Bronchial epithelial cell (primary cell): ENCODE data around the gene PTMS. TPM values are rescaled to one million over a fixed set of nuclear protein-coding genes. Genes with fewer than 3 reads are reported as not detected.

ENCODE experiments used
- DNase-seq: peaks from one replicate; pipeline ENCODE4 v3.0.0-alpha.2; 2010; ENCODE audit warnings: low read depth
- FAIRE-seq: peaks from 2 replicates; lab custom pipeline; 2011; peaks lifted over from hg19 to GRCh38; lab: Jason Lieb, UNC
- H3K27me3 ChIP-seq: 2 replicates; pipeline ENCODE4 v1.5.1; 2011; ENCODE audit warnings: low read length; ENCODE audit not compliant: control insufficient read depth, insufficient read depth
- H3K36me3 ChIP-seq: 2 replicates; pipeline ENCODE4 v1.5.1; 2011; ENCODE audit warnings: low read length; ENCODE audit not compliant: control insufficient read depth, insufficient read depth
- H3K4me3 ChIP-seq: 2 replicates; pipeline ENCODE4 v1.5.1; 2011; ENCODE audit warnings: mild to moderate bottlenecking, low read depth, low read length, control low read depth
- CTCF ChIP-seq: IDR thresholded peaks from 2 replicates; pipeline ENCODE4 v1.5.1; 2011; ENCODE audit warnings: mild to moderate bottlenecking, moderate library complexity, low read length, control low read depth, inconsistent platforms; ENCODE audit not compliant: insufficient read depth, severe bottlenecking
- total RNA-seq: library from RNA; depleted of rRNA; stranded (reverse); fragments of >200 nt; gene quantifications from 2 replicates; pipeline ENCODE4 v1.2.1, GENCODE V29; 2014

The PTMS gene
- total RNA-seq, 1 donor from 2014 or later = 17.6 TPM

GRCh38 chr12:6780573-6780972 is 14.4 kb downstream of the PTMS start:
- no peaks in the 10 kb centered on the region for H3K36me3 ChIP-seq
- TF ChIP-seq CTCF = no peak
- H3K4me3 ChIP-seq = no peak overlapping the region
- FAIRE-seq (no peak), DNase-seq (no peak)
- H3K27me3 ChIP-seq = no peaks in the 10 kb centered on the region

GRCh38 chr12:6782119-6782518 is 16.0 kb downstream of the PTMS start:
- H3K36me3 ChIP-seq = no peaks in the 10 kb centered on the region
- DNase-seq = no peak
- H3K27me3 ChIP-seq = no peaks in the 10 kb centered on the region
- no peak for FAIRE-seq
- TF ChIP-seq CTCF = no peak
- no peak overlapping the region for H3K4me3 ChIP-seq

- no peaks in the 10 kb centered on the region for H3K27me3 ChIP-seq
- DNase-seq (no peak), FAIRE-seq (no peak)
- TF ChIP-seq CTCF = no peak
- H3K4me3 ChIP-seq = no peak overlapping the region
- no peaks in the 10 kb centered on the region for H3K36me3 ChIP-seq
Observed at GRCh38 chr12:6782850-6783566, 16.8 kb downstream of the PTMS start.

GRCh38 chr12:6783828-6784227 is 17.7 kb downstream of the PTMS start:
- DNase-seq (no peak), FAIRE-seq (no peak)
- Histone ChIP-seq H3K36me3 (no peaks in the 10 kb centered on the region), H3K4me3 (no peak overlapping the region), H3K27me3 (no peaks in the 10 kb centered on the region)
- no peak for TF ChIP-seq CTCF

- FAIRE-seq (no peak), DNase-seq (peak; percentile 8)
- TF ChIP-seq CTCF = no peak
- no peak overlapping the region for H3K4me3 ChIP-seq
- H3K36me3 ChIP-seq = no peaks in the 10 kb centered on the region
- H3K27me3 ChIP-seq = no peaks in the 10 kb centered on the region
Observed at GRCh38 chr12:6784296-6784695, 18.1 kb downstream of the PTMS start.

- Histone ChIP-seq H3K4me3 (no peak overlapping the region), H3K27me3 (no peaks in the 10 kb centered on the region), H3K36me3 (no peaks in the 10 kb centered on the region)
- DNase-seq = no peak
- no peak for FAIRE-seq
- no peak for TF ChIP-seq CTCF
Observed at GRCh38 chr12:6784761-6785160, 18.6 kb downstream of the PTMS start.
